Measurements from ENCODE around the gene CDH23.

Gene CDH23

GRCh38 chr10:71719042-71719441 is 322.3 kb downstream of the CDH23 start:
- TF ChIP-seq, protein P1, sequence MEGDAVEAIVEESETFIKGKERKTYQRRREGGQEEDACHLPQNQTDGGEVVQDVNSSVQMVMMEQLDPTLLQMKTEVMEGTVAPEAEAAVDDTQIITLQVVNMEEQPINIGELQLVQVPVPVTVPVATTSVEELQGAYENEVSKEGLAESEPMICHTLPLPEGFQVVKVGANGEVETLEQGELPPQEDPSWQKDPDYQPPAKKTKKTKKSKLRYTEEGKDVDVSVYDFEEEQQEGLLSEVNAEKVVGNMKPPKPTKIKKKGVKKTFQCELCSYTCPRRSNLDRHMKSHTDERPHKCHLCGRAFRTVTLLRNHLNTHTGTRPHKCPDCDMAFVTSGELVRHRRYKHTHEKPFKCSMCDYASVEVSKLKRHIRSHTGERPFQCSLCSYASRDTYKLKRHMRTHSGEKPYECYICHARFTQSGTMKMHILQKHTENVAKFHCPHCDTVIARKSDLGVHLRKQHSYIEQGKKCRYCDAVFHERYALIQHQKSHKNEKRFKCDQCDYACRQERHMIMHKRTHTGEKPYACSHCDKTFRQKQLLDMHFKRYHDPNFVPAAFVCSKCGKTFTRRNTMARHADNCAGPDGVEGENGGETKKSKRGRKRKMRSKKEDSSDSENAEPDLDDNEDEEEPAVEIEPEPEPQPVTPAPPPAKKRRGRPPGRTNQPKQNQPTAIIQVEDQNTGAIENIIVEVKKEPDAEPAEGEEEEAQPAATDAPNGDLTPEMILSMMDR (conservative IDR thresholded peaks at IDR 0.05; ENCODE audit: low read depth, low read length), result no peak
- H3K4me3 ChIP-seq (ENCODE audit: low read depth, low read length), result no peak overlapping the region
- no peak for DNase-seq (ENCODE audit: low read depth)

DNA sequence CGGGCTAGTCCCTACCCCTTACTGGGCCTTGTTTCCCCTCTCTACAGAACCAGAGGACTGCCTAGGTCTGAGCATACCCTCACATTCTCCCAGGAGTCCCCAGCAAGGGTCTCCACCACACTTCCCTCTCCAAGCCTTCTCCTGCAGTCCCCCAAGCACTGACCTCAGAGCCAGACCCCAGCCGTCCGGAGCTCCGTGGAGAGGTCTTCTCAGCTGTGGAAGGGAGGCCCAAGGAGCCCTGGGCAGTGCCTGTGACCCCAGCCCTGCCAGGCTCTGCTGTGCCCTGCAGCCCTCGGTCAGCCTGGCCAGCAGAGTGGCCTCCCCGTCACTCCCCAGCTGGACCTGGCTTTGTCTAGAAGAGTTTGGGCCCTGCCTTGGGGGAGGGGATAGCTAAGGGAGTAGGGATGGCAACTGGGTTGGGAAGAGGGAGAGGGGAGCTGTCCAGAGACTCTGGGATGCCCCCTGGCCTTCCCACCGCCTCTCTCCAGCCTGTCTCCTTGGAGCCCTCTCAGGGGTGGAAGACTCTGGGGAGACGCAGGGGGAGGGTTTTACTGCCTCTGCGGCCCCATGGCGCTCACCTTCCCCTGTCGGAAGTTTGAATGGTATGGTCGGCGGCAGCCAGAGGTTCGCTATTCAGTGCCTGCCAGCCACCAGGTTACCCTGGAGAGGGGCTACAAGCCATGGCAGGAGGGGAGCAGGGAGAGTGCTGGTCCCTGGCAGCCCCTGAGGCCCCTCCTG is 322.9 kb downstream of the CDH23 start, which contains the start of gene C10orf105:
Gene C10orf105, minus strand, starts transcription at position 315 of the 738 bp plus-strand sequence. CDS start 3,441 bp downstream, outside the sequence.
- TF ChIP-seq, protein P1 (conservative IDR thresholded peaks at IDR 0.05; ENCODE audit: low read depth, low read length), result no peak
- no peak for DNase-seq (ENCODE audit: low read depth)
- H3K4me3 ChIP-seq (ENCODE audit: low read depth, low read length), result no peak within 1 kb of the TSS

DNA sequence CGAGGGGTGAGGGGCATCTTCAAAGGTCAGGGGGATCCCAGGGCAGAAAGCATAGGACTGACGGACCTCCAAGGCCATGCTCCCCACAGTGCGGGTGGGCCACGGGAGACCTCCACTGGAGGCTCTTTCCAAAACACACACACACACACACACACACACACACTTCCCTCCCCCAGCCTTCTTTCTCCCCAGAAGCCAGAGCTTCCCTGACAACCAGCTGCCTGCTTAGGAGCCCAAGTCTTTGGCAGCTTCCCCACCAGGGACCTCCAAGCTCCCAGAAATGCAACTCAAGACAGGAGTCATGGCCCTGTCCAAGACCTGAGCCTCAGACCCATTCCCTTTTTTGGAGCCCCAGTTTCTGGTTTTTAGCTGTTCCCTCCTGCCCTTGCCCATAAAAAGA is 323.6 kb downstream of the CDH23 start:
- DNase-seq (ENCODE audit: low read depth), result no peak
- TF ChIP-seq, protein P1 (conservative IDR thresholded peaks at IDR 0.05; ENCODE audit: low read depth, low read length), result no peak
- H3K4me3 ChIP-seq (ENCODE audit: low read depth, low read length), result no peak overlapping the region

DNA sequence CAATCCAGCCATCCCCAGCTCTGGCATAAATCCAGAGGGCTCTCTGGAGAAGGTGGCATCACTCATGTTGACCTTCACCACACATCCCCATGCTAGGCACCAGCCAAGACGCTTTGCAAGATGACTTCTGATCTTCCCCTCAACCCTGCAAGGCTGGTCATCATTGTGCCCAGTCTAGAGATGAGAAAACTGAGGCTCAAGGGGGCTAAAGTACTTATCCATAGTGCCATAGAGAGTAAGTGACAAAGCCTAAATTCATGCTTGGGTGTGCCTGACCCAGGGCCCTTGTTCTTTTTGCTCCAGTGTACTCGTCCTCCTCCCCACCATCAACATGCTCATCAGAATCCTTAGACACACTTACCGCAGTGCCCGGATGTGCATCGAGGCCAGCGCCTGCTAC is 324.6 kb downstream of the CDH23 start:
- no peak for DNase-seq (ENCODE audit: low read depth)
- no peak overlapping the region for H3K4me3 ChIP-seq (ENCODE audit: low read depth, low read length)
- TF ChIP-seq, protein P1 (conservative IDR thresholded peaks at IDR 0.05; ENCODE audit: low read depth, low read length), result no peak

- no peak for DNase-seq (ENCODE audit: low read depth)
- H3K4me3 ChIP-seq (ENCODE audit: low read depth, low read length), result no peak overlapping the region
- TF ChIP-seq, protein P1 (conservative IDR thresholded peaks at IDR 0.05; ENCODE audit: low read depth, low read length), result no peak
Observed at GRCh38 chr10:71722849-71723248, 326.1 kb downstream of the CDH23 start.

- H3K4me3 ChIP-seq (ENCODE audit: low read depth, low read length), result no peak overlapping the region
- DNase-seq (ENCODE audit: low read depth), result no peak
- TF ChIP-seq, protein P1 (conservative IDR thresholded peaks at IDR 0.05; ENCODE audit: low read depth, low read length), result no peak
Observed at GRCh38 chr10:71723311-71723710, 326.6 kb downstream of the CDH23 start.

DNA sequence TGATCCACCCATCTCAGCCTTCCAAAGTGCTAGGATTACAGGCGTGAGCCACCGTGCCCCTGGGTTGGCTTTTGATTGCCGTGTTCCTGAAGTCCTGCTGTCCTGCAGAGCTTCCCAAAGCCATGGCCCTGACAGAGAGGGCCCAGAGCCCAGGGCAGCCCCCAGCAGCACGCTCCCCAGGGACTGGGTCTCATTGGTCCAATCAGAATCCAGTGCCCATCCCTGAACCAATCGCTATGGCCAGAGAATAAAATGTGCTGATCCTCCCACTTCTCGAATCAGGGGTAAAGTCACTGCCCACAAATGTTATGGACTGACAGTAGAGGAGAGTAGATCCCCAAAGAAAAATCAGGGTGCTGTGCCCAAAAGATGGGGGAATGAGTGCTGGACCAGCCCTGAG is 327.8 kb downstream of the CDH23 start:
- TF ChIP-seq, protein P1 (conservative IDR thresholded peaks at IDR 0.05; ENCODE audit: low read depth, low read length), result no peak
- no peak for DNase-seq (ENCODE audit: low read depth)
- no peak overlapping the region for H3K4me3 ChIP-seq (ENCODE audit: low read depth, low read length)

All from choroid plexus epithelial cell (primary cell).